ENCODE results near the gene RNF14.

- TF ChIP-seq CTCF (conservative IDR thresholded peaks at IDR 0.05; ENCODE audit: low read depth, low read length), result no peak
- no peak for TF ChIP-seq EZH2 (IDR thresholded peaks at IDR 0.05; ENCODE audit: borderline replicate concordance, low read depth, low read length, poor library complexity, severe bottlenecking)
These were observed 45.2 kb upstream of the RNF14 start, which contains the start of gene DELE1 for GRCh38 chr5:141923448-141924313.
